Measurements from ENCODE around the gene NQO1. TPM values are rescaled to one million over a fixed set of nuclear protein-coding genes. Genes with fewer than 3 reads are reported as not detected.

The NQO1 gene
- total and polyA plus RNA-seq, 2 of the 4 experiments (the other 2 are of a cell fraction) = 304 to 426 TPM

GRCh38 chr16:69741951-69742904, 15.9 kb upstream of the NQO1 start (continued):
- TF ChIP-seq MAFK (IDR thresholded peaks at IDR 0.05; ENCODE audit: low read depth, low read length) (no peak), CEBPB (IDR thresholded peaks at IDR 0.05; ENCODE audit: low read depth, low read length) (no peak), CHD1 (IDR thresholded peaks at IDR 0.05; ENCODE audit: low read depth, low read length) (no peak), MXI1 (IDR thresholded peaks at IDR 0.05; ENCODE audit: borderline replicate concordance, low read depth, low read length) (no peak), RAD21 (IDR thresholded peaks at IDR 0.05; ENCODE audit: low read length) (no peak), USF2 (IDR thresholded peaks at IDR 0.05; ENCODE audit: low read depth, low read length) (no peak)
